CD4-positive, alpha-beta T cell treated with Interleukin-17A for 1 hour (primary cell): Measurements from ENCODE around the gene OLFML1.

Experiments
- DNase-seq: peaks from one replicate; pipeline ENCODE4 v3.0.0-alpha.2; 2020

Gene OLFML1

DNA sequence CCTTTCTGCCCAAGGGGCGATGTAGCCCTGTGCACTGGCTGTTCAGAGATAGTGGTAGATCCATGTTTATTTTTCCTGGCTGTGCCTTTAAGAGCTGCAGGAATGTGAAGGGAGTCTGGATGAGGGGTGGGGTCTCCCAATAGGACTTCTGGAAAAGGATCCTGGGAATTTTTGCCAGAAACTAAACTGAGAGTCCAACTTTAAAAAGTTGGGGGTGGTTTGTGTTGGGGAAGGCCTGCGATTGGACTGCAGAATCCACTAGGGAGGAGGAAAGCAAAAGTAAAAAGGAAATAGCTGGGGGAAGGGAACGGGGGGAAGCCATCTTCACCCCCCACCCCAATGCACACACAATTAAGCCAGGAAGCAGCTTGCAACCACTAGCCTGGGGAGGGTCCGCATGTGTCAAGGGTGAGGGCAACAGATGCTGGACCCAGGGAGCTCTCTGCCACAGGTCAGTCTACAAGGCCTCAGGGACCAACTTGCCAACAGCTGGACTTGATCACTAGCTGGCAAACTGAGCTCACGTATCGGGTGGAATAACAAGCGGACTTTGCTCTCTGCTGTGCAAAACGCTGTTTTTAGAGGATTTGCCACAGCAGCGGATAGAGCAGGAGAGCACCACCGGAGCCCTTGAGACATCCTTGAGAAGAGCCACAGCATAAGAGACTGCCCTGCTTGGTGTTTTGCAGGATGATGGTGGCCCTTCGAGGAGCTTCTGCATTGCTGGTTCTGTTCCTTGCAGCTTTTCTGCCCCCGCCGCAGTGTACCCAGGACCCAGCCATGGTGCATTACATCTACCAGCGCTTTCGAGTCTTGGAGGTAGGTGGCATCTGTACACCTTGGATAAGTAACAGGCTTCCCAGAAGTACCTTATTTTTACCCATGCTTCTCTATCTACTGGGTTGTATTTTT, at the start of gene OLFML1:
TSS of gene OLFML1 (plus strand) at position 321 of the 912 bp plus-strand sequence. CDS start at position 691, 370 bp downstream.
- DNase-seq, result no peak

GRCh38 chr11:7436146-7436545, 49.2 kb upstream of the OLFML1 start:
- no peak for DNase-seq

DNA sequence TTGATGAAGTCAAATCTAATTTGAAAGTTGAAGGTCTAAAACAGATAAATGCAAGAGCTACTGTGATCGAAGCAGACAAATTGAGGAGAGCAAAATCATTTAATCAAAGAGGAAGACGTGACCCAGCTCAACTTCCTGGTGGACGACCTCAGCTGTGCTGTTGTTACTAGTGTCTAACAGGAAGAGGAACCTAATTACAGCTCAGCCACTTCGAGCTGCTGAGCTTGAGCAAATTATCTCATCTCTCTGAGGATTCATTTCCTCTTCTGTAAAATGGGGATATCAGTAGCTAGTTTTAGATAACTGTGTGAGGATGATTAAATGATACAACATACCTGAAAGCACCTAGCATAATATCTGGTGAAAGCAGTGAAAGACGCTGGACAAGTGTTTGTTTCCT, 48.6 kb upstream of the OLFML1 start:
- peak; percentile 42 for DNase-seq

- no peak for DNase-seq
Measured at GRCh38 chr11:7437696-7438095, 47.6 kb upstream of the OLFML1 start.

- no peak for DNase-seq
Measured at GRCh38 chr11:7439746-7440320, 45.5 kb upstream of the OLFML1 start.

DNA sequence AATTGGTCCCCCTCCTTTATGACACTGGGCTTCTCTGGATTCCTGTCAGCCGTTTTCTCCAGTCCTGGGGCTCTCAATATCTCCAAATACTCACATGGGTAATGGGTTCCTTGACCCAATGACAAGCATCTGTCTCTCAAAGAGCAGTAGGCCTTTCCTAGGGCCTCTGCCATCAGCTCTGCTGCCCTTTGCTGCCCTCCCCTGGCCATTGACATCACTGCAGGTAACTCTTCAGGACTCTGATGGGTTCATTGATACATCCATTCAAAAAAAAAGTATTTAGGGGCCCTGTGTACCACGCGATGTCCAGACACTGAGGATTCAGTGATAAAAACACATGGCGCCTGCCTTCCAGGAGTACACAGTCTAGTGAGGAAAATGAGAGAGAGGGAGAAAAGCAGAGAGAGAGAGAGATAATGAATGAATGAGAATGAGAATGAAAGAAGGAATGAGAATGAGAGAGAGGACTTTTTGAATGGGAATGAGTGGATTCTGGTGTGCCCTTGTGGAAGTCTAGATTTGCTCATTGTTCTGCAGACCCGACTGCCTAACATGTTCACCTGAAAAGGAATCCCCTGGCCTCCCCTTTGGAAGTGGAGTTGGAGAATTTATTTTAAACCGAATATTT, 42.6 kb upstream of the OLFML1 start:
- peak; percentile 63 for DNase-seq

- no peak for DNase-seq
Measured at GRCh38 chr11:7444091-7444981, 41.0 kb upstream of the OLFML1 start.

GRCh38 chr11:7445564-7445963, 39.7 kb upstream of the OLFML1 start:
- no peak for DNase-seq

DNA sequence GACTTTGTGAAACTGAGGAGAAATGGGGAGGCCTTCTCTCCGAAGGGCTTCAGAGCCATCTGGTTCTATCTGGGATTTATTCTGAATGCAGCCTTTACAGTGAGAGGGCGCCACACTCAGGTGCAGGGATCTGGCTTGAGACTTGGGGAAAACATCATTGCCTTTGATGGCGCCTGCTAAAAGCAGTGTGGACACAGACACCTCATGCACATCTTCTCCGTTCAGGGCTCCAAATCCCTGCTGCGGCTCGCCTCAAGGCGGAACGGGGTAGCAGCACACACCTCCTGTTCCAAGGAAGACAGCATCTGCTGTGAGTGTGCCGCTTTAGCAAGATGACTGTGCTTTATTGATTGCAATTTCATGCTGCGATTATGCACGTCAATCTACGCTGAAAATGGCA, 37.1 kb upstream of the OLFML1 start:
- DNase-seq, result no peak

GRCh38 chr11:7449211-7449840, 36.0 kb upstream of the OLFML1 start:
- DNase-seq, result no peak

GRCh38 chr11:7449841-7450214, 35.5 kb upstream of the OLFML1 start:
- DNase-seq, result no peak

DNA sequence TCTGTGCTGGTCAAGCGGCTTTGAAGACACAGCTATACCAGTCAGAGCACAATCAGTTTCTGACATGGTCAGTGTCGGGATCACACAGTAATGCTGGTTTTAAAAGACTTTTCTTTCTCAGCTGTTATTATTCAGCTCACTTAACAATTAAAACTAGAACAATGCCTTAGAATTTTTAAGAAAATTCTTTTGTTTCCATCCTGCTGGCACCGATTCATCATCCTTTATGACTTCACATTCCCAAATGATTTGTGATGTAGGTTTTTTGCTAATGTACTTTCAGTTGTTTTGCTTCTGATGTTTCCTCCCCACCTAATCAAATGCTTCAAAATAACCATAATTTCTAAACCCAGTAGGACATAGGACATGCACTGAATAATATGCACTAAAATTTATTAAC, 34.5 kb upstream of the OLFML1 start:
- DNase-seq, result no peak

- no peak for DNase-seq
Measured at GRCh38 chr11:7451520-7451919, 33.8 kb upstream of the OLFML1 start.

DNA sequence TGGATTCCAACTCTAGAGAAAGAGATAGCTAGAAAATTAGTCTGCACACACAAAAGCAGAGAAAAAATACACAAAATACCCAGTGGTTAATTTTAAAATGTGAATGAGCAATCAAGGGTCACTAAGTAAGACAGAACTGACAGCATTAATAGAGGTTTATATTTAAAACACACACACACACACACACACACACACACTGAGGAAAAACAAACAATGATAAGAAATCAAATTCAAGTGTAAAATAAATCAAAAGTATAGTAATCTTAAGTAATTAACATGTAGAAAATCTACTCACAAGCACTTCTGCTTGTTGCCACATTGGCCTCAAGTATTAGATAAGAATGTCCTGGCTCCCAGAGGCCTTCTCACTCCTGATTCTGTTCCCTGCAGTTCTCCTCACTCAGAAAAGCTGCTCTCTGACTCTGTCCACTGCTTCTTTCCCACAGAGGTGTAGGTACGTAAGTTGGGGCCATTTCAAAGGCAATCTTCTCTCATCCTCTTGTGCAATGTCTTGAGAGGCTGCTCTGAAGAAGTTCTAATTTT, 33.3 kb upstream of the OLFML1 start:
- no peak for DNase-seq

DNA sequence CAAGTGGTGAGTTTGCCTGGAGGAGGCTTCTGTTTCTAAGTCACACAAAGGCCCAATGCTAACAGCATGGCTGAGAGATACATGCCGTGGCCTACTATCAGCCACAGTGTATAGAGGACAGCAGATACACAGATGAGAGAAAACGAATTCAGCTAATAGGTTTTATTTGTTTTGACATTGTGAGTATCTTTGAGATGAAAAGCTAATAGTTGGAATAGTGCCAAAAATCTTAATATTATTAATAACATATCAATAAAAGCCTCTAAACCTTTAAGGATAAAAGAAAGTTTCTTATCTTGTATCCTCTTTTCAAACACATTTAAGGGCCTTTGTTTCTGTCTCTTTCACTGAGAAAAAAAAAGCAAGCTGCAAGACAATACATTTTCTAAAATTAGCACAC, 30.5 kb upstream of the OLFML1 start:
- DNase-seq, result no peak

- DNase-seq, result no peak
Measured at GRCh38 chr11:7457211-7457610, 28.1 kb upstream of the OLFML1 start.

DNA sequence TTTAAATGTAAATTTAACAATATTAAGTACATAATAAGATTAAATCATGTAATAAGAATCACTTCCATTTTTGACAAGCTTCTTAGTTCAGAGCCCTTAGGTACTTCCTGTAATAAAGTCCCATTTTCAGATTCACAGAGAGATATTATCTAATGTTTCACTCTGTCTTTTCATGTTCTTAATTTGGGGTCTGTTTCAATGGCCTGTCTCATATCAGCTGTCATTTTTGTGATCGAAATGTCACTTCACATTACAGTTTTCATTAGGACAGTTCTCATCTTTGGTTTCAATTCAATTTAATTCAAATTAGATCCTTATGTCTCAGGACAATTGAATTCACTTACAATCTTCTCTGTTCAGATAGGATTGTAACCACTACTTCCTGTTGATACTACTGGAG, 22.6 kb upstream of the OLFML1 start:
- DNase-seq, result no peak

GRCh38 chr11:7467652-7468051, 17.7 kb upstream of the OLFML1 start:
- no peak for DNase-seq

GRCh38 chr11:7469351-7469865, 15.9 kb upstream of the OLFML1 start:
- no peak for DNase-seq

DNA sequence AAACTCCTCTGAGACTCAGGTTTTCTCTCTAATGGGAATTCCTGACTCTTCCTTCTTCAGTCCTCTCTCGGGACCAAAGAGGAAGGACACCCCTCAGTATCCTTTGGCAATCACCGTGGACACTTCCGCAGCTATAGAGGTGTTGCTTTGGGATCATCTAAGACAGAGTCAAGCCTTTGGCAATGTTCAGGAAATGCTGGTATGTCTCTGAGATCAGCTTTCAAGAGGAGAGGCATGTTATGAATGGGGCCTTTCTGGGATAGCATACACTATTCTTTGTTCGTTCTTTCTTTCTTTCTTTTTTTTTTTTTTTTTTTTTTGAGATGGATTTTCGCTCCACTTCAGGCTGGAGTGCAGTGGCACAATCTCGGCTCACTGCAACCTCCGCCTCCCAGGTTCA, 14.2 kb upstream of the OLFML1 start:
- no peak for DNase-seq

- DNase-seq, result no peak
Measured at GRCh38 chr11:7473717-7474116, 11.6 kb upstream of the OLFML1 start.

- DNase-seq, result no peak
Measured at GRCh38 chr11:7480113-7480512, 5.2 kb upstream of the OLFML1 start.
